GM12878 (cell line): ENCODE data around the gene AIMP2. TPM values are rescaled to one million over a fixed set of nuclear protein-coding genes. Genes with fewer than 3 reads are reported as not detected.

ENCODE experiments used
- ATAC-seq: fragments of 200-7000 bp; cut with Tn5 transposase; 3 replicates; pipeline ENCODE4 v1.9.1; 2020; ENCODE audit warnings: mild to moderate bottlenecking, moderate library complexity
- Bru-seq: library from RNA; stranded (reverse); fragments of 400-500 nt; gene quantifications from one replicate; lab custom pipeline; 2021; lab: Mats Ljungman, UMichigan
- BruChase-seq, 2 experiments: library from RNA; stranded (reverse); fragments of 400-500 nt; gene quantifications; one replicate each; lab custom pipeline; 2021; lab: Mats Ljungman, UMichigan
- BruUV-seq: library from RNA; stranded (reverse); fragments of 400-500 nt; replicated peaks from 2 replicates; lab custom pipeline; 2021; lab: Mats Ljungman, UMichigan
- CTCF ChIA-PET: fragments of 300-600 bp; sonication (Branson Sonifier 250); formaldehyde crosslinking; extraction: SDS; loops from one replicate; lab custom pipeline; 2021; ENCODE audit warnings: inconsistent platforms; lab: Yijun Ruan, JAX
- POLR2A ChIA-PET: fragments of 350-600 bp; formaldehyde crosslinking; extraction: SDS; loops from one replicate; lab custom pipeline; 2021; ENCODE audit warnings: inconsistent platforms; lab: Charles Lee
- RAD21 ChIA-PET: fragments of 300-600 bp; sonication (Branson Sonifier 250); formaldehyde crosslinking; loops from one replicate; lab custom pipeline; 2023; ENCODE audit warnings: antibody characterized with exemption; ENCODE audit not compliant: unreplicated experiment; lab: Charles Lee
- SMC1A ChIA-PET: fragments of 300-600 bp; sonication (Branson Sonifier 250); formaldehyde crosslinking; loops from one replicate; lab custom pipeline; 2023; ENCODE audit not compliant: unreplicated experiment, uncharacterized antibody; lab: Charles Lee
- DNase-seq: peaks from one replicate; pipeline ENCODE4 v3.0.0-alpha.2; 2011; ENCODE audit warnings: low read depth, low spot score
- FAIRE-seq: peaks from 3 replicates; lab custom pipeline; 2011; peaks lifted over from hg19 to GRCh38; lab: Jason Lieb, UNC
- H2AFZ ChIP-seq: 2 replicates; pipeline ENCODE4 v1.6.0; 2011; ENCODE audit warnings: low read depth, low read length, control low read depth; ENCODE audit not compliant: control insufficient read depth
- H3K27ac ChIP-seq: 2 replicates; pipeline ENCODE4 v1.5.1; 2011; ENCODE audit warnings: control low read depth; ENCODE audit not compliant: control insufficient read depth, insufficient read depth
- H3K27me3 ChIP-seq, 2 experiments: replicated peaks in 1 of 2; 2 replicates each; pipeline versions ENCODE4 v1.6.0 to v1.6.1; 2011; ENCODE audit warnings: low read length in 1 of 2; ENCODE audit not compliant: control insufficient read depth in 2 of 2, insufficient read depth in 2 of 2
- H3K36me3 ChIP-seq, 2 experiments: 2 replicates each; pipeline ENCODE4 v1.5.1; 2011; ENCODE audit warnings: low read length in 1 of 2; ENCODE audit not compliant: control insufficient read depth in 2 of 2, insufficient read depth in 2 of 2
- H3K4me1 ChIP-seq: 2 replicates; pipeline ENCODE4 v1.6.1; 2011; ENCODE audit warnings: mild to moderate bottlenecking, low read length, moderate library complexity, mixed read lengths; ENCODE audit not compliant: control insufficient read depth, insufficient read depth
- H3K4me2 ChIP-seq: 2 replicates; pipeline ENCODE4 v1.6.0; 2011; ENCODE audit warnings: control low read depth; ENCODE audit not compliant: control insufficient read depth, insufficient read depth
- H3K4me3 ChIP-seq: fragments of 200-600 bp; sonication (generic); 2 replicates; pipeline ENCODE4 v1.5.1; 2016
- H3K79me2 ChIP-seq: 2 replicates; pipeline ENCODE4 v1.6.0; 2011; ENCODE audit warnings: low read length; ENCODE audit not compliant: control insufficient read depth, insufficient read depth
- H3K9ac ChIP-seq: 2 replicates; pipeline ENCODE4 v1.8.0; 2011; ENCODE audit warnings: low read length, control low read depth, mixed read lengths; ENCODE audit not compliant: control insufficient read depth, insufficient read depth
- H3K9me3 ChIP-seq: replicated peaks from 3 replicates; pipeline ENCODE4 v1.5.1; 2011; ENCODE audit warnings: mild to moderate bottlenecking, low read length; ENCODE audit not compliant: control insufficient read depth, insufficient read depth
- H4K20me1 ChIP-seq: 2 replicates; pipeline ENCODE4 v1.6.0; 2011; ENCODE audit not compliant: control insufficient read depth, insufficient read depth
- EGR1 ChIP-seq, 2 experiments: IDR thresholded peaks; 1 replicate in 1 of 2; 2 replicates in 1 of 2; pipeline ENCODE4 v1.6.1; 2011 to 2012; ENCODE audit warnings: low read depth in 2 of 2, low read length in 2 of 2, borderline replicate concordance in 1 of 2, mild to moderate bottlenecking in 1 of 2, moderate library complexity in 1 of 2
- ESRRA ChIP-seq: IDR thresholded peaks from 2 replicates; pipeline ENCODE4 v1.6.1; 2012; ENCODE audit warnings: mild to moderate bottlenecking, low read length, improper control_type of control experiment
- HCFC1 ChIP-seq: fragments of 150-350 bp; IDR thresholded peaks from 2 replicates; pipeline ENCODE4 v1.6.1; 2014; ENCODE audit warnings: low read length
- IKZF1 ChIP-seq: fragments of 450-650 bp; conservative IDR thresholded peaks from 2 replicates; pipeline ENCODE4 v1.6.1; 2017; ENCODE audit warnings: antibody characterized with exemption, mild to moderate bottlenecking
- KLF5 ChIP-seq: fragments of 450-650 bp; IDR thresholded peaks from 2 replicates; pipeline ENCODE4 v1.6.1; 2014; ENCODE audit warnings: mild to moderate bottlenecking; ENCODE audit not compliant: partially characterized antibody
- NFXL1 ChIP-seq: fragments of 450-650 bp; IDR thresholded peaks from 2 replicates; pipeline ENCODE4 v1.6.1; 2017; ENCODE audit warnings: antibody characterized with exemption, mild to moderate bottlenecking, borderline replicate concordance
- NRF1 ChIP-seq: conservative IDR thresholded peaks from 2 replicates; pipeline ENCODE4 v1.6.1; 2011; ENCODE audit warnings: mild to moderate bottlenecking, low read depth, low read length, improper control_type of control experiment
- POLR2A ChIP-seq: IDR thresholded peaks from 2 replicates; pipeline ENCODE4 v1.6.1; 2011; ENCODE audit warnings: low read depth, mild to moderate bottlenecking, low read length
- RAD51 ChIP-seq: fragments of 450-650 bp; IDR thresholded peaks from 2 replicates; pipeline ENCODE4 v1.6.1; 2016; ENCODE audit warnings: moderate library complexity, mild to moderate bottlenecking, inconsistent platforms
- SIN3A ChIP-seq: IDR thresholded peaks from 2 replicates; pipeline ENCODE4 v1.6.1; 2012; ENCODE audit warnings: low read depth, low read length, improper control_type of control experiment
- SREBF2 ChIP-seq: IDR thresholded peaks from 2 replicates; pipeline ENCODE4 v1.6.1; 2012; ENCODE audit warnings: mild to moderate bottlenecking, low read length
- SRF ChIP-seq, 2 experiments: IDR thresholded peaks; 2 replicates each; pipeline ENCODE4 v1.6.1; 2011; ENCODE audit warnings: low read depth in 2 of 2, low read length in 2 of 2, mild to moderate bottlenecking in 1 of 2, moderate library complexity in 1 of 2
- TCF12 ChIP-seq: IDR thresholded peaks from 2 replicates; pipeline ENCODE4 v1.6.1; 2011; ENCODE audit warnings: low read depth, mild to moderate bottlenecking, low read length
- ZSCAN29 ChIP-seq: fragments of 450-650 bp; IDR thresholded peaks from 2 replicates; pipeline ENCODE4 v1.6.1; 2017; ENCODE audit warnings: mild to moderate bottlenecking, moderate library complexity
- WGBS: methylation state at CpG from one replicate; pipeline ENCODE4 v1.1.6; 2016; ENCODE audit warnings: low lambda C conversion rate; ENCODE audit not compliant: insufficient replicate concordance, insufficient coverage; ENCODE audit errors: missing lambda C conversion rate; 5-methylcytosine and 5-hydroxymethylcytosine counted together
- in situ Hi-C: fragments of 300-500 bp; cut with MboI; formaldehyde crosslinking; loops from 9 replicates; pipeline ENCODE4 v1.14.3; 2018; ENCODE audit warnings: mixed read lengths
- intact Hi-C: fragments of 100-400 bp; cut with micrococcal nuclease; formaldehyde crosslinking; loops from one replicate; pipeline ENCODE4 v1.14.2; 2022; ENCODE audit not compliant: unreplicated experiment
- long read RNA-seq, 2 experiments: library from polyadenylated mRNA; unstranded; transcript quantifications; one replicate each; pipeline ENCODE4 v2.0.0, GENCODE V29; 2019 to 2020
- polyA minus RNA-seq, 3 experiments: library from RNA; depleted of rRNA, polyadenylated mRNA; stranded (reverse); fragments of >200 nt; gene quantifications; 2 replicates each; pipeline ENCODE4 v1.2.3, GENCODE V29; 2011
- polyA plus RNA-seq, 11 experiments: library from polyadenylated mRNA; depleted of rRNA in 4 of 11; unstranded in 6 of 11; stranded (reverse) in 5 of 11; fragments of >200 nt; fragmentation: Nextera tagmentation in 4 of 11; fragmentation: Illumina TruSeq in 1 of 11; extraction: Ambion mirVana in 4 of 11; extraction: Trizol in 1 of 11; gene quantifications; 1 replicate in 1 of 11; 2 replicates in 10 of 11; pipeline versions ENCODE4 v1.2.1 to v1.2.3, GENCODE V29; 2011 to 2016; ENCODE audit warnings: inconsistent platforms in 2 of 11, missing spikeins in 2 of 11, low read depth in 1 of 11
- total RNA-seq, 4 experiments: library from RNA; depleted of rRNA in 3 of 4; stranded (reverse); fragments of >200 nt in 3 of 4; fragmentation: Illumina TruSeq in 1 of 4; extraction: Trizol in 1 of 4; gene quantifications; 2 replicates each; pipeline versions ENCODE4 v1.2.1 to v1.2.3, GENCODE V29; 2013 to 2021
- TF ChIP-seq, protein P1 (sequence below): fragments of 450-650 bp; IDR thresholded peaks from 2 replicates; pipeline ENCODE4 v1.6.1; 2016; ENCODE audit warnings: mild to moderate bottlenecking

Gene AIMP2
- total RNA-seq (2013; cell fraction: nucleolus; rRNA removed), result 13.2 and 13.4 TPM in 2 replicates
- total RNA-seq (2014; rRNA removed) (82.3 and 94.3 TPM in 2 replicates), total RNA-seq (2014; rRNA removed; fragmentation: Illumina TruSeq; extraction: Trizol) (57.2 and 59.9 TPM in 2 replicates), total RNA-seq (2021) (61.0 and 61.8 TPM in 2 replicates), polyA plus RNA-seq (2011; rRNA removed) (40.2 and 52.9 TPM in 2 replicates), polyA plus RNA-seq (2014; fragmentation: Illumina TruSeq; extraction: Trizol) (29.5 and 46.7 TPM in 2 replicates), polyA plus RNA-seq (2014; fragmentation: Nextera tagmentation; extraction: Ambion mirVana) (10 to 100 TPM; 55.6 to 80.0 TPM), polyA plus RNA-seq (2014; rRNA removed) (91.7 and 95.0 TPM in 2 replicates), polyA plus RNA-seq (2016; fragmentation: Nextera tagmentation; extraction: Ambion mirVana) (100 to 1,000 TPM; 129 to 130 TPM), polyA minus RNA-seq (2011; rRNA and poly(A)+ RNA removed) (33.1 and 43.8 TPM in 2 replicates), Bru-seq, nascent RNA (percentile 69 among the genes with signal in this experiment), BruChase-seq, experiment 1, labeled RNA remaining after a 6-hour chase (percentile 60 among the genes with signal in this experiment), BruChase-seq, experiment 2, labeled RNA remaining after a 2-hour chase (percentile 60 among the genes with signal in this experiment)
- polyA plus RNA-seq (2011; ENCODE audit: low read depth), result 19.8 TPM
- polyA plus RNA-seq (2011; cell fraction: cytosol; rRNA removed), result 70.8 and 80.2 TPM in 2 replicates
- polyA plus RNA-seq (2011; cell fraction: nucleus; rRNA removed), result 26.7 and 41.8 TPM in 2 replicates
- 19.0 and 21.6 TPM in 2 replicates for polyA plus RNA-seq (2012)
- polyA minus RNA-seq (2011; cell fraction: cytosol; rRNA and poly(A)+ RNA removed), result 17.5 and 27.4 TPM in 2 replicates
- 11.0 and 23.6 TPM in 2 replicates for polyA minus RNA-seq (2011; cell fraction: nucleus; rRNA and poly(A)+ RNA removed)
- long read RNA-seq, experiment 1, transcript AIMP2-202 (3 exons, 860 nt), result minor isoform, 5 of 75 reads
- long read RNA-seq, experiment 1, transcript AIMP2-201 (4 exons, 1,225 nt), result major isoform, 66 of 75 reads
- long read RNA-seq, experiment 1, partial matches to known transcripts, result 0 of 75 reads
- long read RNA-seq, experiment 1, other reads (novel, unspliced or antisense), result 4 of 75 reads
- long read RNA-seq, experiment 2, transcript AIMP2-202 (3 exons, 860 nt), result minor isoform, 8 of 363 reads
- long read RNA-seq, experiment 2, transcript AIMP2-201 (4 exons, 1,225 nt), result major isoform, 314 of 363 reads
- long read RNA-seq, experiment 2, partial matches to known transcripts, result 3 of 363 reads
- long read RNA-seq, experiment 2, other reads (novel, unspliced or antisense), result 38 of 363 reads

DNA sequence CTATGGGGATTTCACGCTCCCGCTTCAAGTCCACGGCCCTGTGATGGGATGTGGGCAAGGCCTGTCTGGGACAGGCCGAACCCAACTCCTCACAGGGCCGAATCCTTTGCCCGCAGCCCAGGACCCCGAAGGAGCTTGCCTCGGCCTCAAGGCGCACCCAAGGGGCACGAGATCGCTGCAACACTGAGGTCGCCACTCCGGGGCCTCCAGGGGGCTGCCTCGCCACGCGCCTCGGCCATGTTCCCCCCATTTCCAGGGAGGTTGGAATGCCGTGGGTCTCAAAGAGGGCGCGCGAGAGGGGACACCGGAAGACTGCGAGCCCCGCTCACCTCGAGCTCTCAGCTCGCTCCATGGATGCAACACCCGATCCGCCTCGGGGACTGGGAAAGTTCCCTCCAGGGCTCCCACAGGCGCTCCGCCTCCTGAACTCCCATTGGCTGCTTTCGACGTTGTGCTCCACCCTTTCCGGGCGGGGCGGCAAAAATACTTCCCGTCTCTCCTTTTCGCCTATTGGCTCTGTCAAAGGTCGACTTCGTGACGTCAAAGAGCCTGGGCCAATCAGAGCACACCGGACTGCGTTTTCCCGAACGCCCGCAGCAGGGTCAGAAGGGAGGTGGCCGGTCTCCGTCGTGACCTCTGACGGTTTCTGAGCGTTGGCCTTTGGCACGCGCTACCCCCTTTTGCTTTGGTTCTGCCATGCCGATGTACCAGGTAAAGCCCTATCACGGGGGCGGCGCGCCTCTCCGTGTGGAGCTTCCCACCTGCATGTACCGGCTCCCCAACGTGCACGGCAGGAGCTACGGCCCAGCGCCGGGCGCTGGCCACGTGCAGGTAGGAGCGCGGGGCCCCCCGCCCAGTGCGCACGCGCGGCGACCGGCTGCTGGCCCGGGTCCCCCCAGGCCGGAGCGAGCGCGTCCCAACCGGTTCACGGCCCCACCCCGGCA is at the start of gene AIMP2, which contains the start of gene PMS2:
Gene AIMP2, plus strand, starts transcription at position 605 of the 944 bp plus-strand sequence. Its CDS starts 92 bp downstream, at position 697.
Gene PMS2, minus strand, starts transcription at position 382 of the 944 bp plus-strand sequence. Its CDS starts 30 bp downstream, at position 352.
- WGBS, result 1% methylated on average over 83 of the region's 84 CpGs
- ATAC-seq (peak; percentile 95), FAIRE-seq (peak; percentile 84), DNase-seq (peak; percentile 96)
- no peaks in the 10 kb centered on the region for H4K20me1 ChIP-seq
- ChIA-PET SMC1A (interaction anchor here (0.7 to 3.5 kb wide), 4 partner anchors 11 to 99 kb away, joined by 3 to 24 read pairs (median 10); no protein-coding TSS in a partner anchor), RAD21 (interaction anchor here (0.6 to 2.6 kb wide), 6 partner anchors 11 to 315 kb away, joined by 3 to 13 read pairs (median 3); no protein-coding TSS in a partner anchor), POLR2A (interaction anchor here (0.8 to 1.7 kb wide), 7 partner anchors 13 to 439 kb away, joined by 3 to 9 read pairs (median 3); partner anchors contain the start of gene DAGLB), CTCF (interaction anchor here (0.6 to 3.5 kb wide), 9 partner anchors 11 to 341 kb away, joined by 3 to 15 read pairs (median 4); no protein-coding TSS in a partner anchor)
- peaks cover 41% of the 10 kb centered on the region for H3K79me2 ChIP-seq
- H3K4me1 ChIP-seq, result 0 out of 2 replicates have a peak, but pooled peaks cover 2% of the 10 kb centered on the region
- peak within 1 kb of the TSS; percentile 94 for H2AFZ ChIP-seq
- in situ Hi-C loops (no loop called here), intact Hi-C loops (loop anchor here (2.0 to 10.0 kb wide), 2 partner anchors 98 to 436 kb away; partner anchors contain the start of gene DAGLB)
- H3K9me3 ChIP-seq, result no peaks in the 10 kb centered on the region
- peak within 1 kb of the TSS; percentile 93 for H3K4me3 ChIP-seq
- H3K36me3 ChIP-seq, result no peaks in the 10 kb centered on the region; a peak in 1 of 4 replicates
- BruUV-seq, result TSS peak; percentile 84
- peak within 1 kb of the TSS; percentile 89 for H3K27ac ChIP-seq
- peak within 1 kb of the TSS; percentile 72 for H3K4me2 ChIP-seq
- no peaks in the 10 kb centered on the region for H3K27me3 ChIP-seq
- peak within 1 kb of the TSS; percentile 90 for H3K9ac ChIP-seq
- TF ChIP-seq SIN3A, result peak; percentile 87
- peak; percentile 86 for TF ChIP-seq IKZF1
- TF ChIP-seq ZSCAN29, result no peak
- TF ChIP-seq RAD51, result no peak
- TF ChIP-seq SREBF2, result no peak
- TF ChIP-seq HCFC1, result peak; percentile 21; the same call in 1 of the 2 replicates
- TF ChIP-seq NFXL1, result no peak
- no peak for TF ChIP-seq ESRRA
- peak; percentile 51 for TF ChIP-seq NRF1
- TF ChIP-seq KLF5, result peak; percentile 80
- no peak for TF ChIP-seq EGR1 (IDR thresholded peaks at IDR 0.05; ENCODE audit: borderline replicate concordance in 1 of 2, low read depth in 2 of 2, low read length in 2 of 2)
- peak; percentile 86 for TF ChIP-seq POLR2A
- 0 out of 2 replicates have a peak, but pooled peaks have one; percentile 10 for TF ChIP-seq TCF12
- TF ChIP-seq SRF (IDR thresholded peaks at IDR 0.05; ENCODE audit: low read depth in 2 of 2, low read length in 2 of 2), result no peak
- TF ChIP-seq, protein P1, sequence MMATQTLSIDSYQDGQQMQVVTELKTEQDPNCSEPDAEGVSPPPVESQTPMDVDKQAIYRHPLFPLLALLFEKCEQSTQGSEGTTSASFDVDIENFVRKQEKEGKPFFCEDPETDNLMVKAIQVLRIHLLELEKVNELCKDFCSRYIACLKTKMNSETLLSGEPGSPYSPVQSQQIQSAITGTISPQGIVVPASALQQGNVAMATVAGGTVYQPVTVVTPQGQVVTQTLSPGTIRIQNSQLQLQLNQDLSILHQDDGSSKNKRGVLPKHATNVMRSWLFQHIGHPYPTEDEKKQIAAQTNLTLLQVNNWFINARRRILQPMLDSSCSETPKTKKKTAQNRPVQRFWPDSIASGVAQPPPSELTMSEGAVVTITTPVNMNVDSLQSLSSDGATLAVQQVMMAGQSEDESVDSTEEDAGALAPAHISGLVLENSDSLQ, result peak; percentile 80
